ENCODE measurements around the gene ACVR1. TPM values are rescaled to one million over a fixed set of nuclear protein-coding genes. Genes with fewer than 3 reads are reported as not detected.

Gene ACVR1
- total RNA-seq, 1 experiment from 2014 or later, result 11.1 TPM

DNA sequence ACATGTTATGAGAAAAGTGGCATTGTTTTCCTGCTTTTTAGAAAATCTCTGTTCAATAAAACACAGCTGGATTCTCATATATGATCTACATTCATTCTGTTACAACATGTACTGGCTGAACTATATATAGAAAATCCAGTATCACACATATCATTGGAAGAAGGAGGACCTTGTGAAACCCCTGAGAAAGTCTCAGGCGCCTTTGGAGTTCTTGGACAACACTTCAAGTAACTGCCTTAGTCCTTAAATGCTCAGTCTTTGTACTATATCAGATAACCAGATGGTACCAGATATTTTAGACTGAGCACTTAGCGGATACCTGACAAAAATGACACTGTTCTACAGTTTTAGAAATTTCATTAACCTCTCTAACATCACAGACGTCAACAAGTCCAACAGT lies 72.2 kb downstream of the ACVR1 start:
- intact Hi-C loops (cut with micrococcal nuclease; ENCODE audit: unreplicated experiment), result no loop called here
- BruUV-seq (replicated peaks), result no TSS peak
- Mint-ChIP-seq H3K27me3 (ENCODE audit: insufficient read depth, unreplicated experiment) (no peaks in the 10 kb centered on the region), H3K4me1 (ENCODE audit: low read depth, unreplicated experiment) (no peaks in the 10 kb centered on the region), H3K4me3 (ENCODE audit: unreplicated experiment) (no peak overlapping the region), H3K27ac (ENCODE audit: unreplicated experiment) (no peak overlapping the region), H3K9me3 (ENCODE audit: unreplicated experiment) (no peaks in the 10 kb centered on the region), H3K36me3 (ENCODE audit: insufficient read depth, unreplicated experiment) (no peaks in the 10 kb centered on the region)
- no peak for DNase-seq
- Histone ChIP-seq H3K4me3 (ENCODE audit: low read depth, low read length) (no peak overlapping the region), H3K27me3 (replicated peaks; ENCODE audit: control insufficient read depth, insufficient read depth, low read length) (no peaks in the 10 kb centered on the region), H3K9me3 (no peaks in the 10 kb centered on the region), H3K36me3 (ENCODE audit: control insufficient read depth, insufficient read depth, low read length) (no peaks in the 10 kb centered on the region), H3K4me1 (no peaks in the 10 kb centered on the region)
- CTCF ChIA-PET, result no interaction called here
- POLR2A ChIA-PET, result no interaction called here
- TF ChIP-seq, protein P1, sequence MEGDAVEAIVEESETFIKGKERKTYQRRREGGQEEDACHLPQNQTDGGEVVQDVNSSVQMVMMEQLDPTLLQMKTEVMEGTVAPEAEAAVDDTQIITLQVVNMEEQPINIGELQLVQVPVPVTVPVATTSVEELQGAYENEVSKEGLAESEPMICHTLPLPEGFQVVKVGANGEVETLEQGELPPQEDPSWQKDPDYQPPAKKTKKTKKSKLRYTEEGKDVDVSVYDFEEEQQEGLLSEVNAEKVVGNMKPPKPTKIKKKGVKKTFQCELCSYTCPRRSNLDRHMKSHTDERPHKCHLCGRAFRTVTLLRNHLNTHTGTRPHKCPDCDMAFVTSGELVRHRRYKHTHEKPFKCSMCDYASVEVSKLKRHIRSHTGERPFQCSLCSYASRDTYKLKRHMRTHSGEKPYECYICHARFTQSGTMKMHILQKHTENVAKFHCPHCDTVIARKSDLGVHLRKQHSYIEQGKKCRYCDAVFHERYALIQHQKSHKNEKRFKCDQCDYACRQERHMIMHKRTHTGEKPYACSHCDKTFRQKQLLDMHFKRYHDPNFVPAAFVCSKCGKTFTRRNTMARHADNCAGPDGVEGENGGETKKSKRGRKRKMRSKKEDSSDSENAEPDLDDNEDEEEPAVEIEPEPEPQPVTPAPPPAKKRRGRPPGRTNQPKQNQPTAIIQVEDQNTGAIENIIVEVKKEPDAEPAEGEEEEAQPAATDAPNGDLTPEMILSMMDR (IDR thresholded peaks at IDR 0.05; ENCODE audit: insufficient read depth in 1 of 2, low read depth in 1 of 2, low read length in 1 of 2, severe bottlenecking in 1 of 2, unreplicated experiment in 1 of 2), result no peak

DNA sequence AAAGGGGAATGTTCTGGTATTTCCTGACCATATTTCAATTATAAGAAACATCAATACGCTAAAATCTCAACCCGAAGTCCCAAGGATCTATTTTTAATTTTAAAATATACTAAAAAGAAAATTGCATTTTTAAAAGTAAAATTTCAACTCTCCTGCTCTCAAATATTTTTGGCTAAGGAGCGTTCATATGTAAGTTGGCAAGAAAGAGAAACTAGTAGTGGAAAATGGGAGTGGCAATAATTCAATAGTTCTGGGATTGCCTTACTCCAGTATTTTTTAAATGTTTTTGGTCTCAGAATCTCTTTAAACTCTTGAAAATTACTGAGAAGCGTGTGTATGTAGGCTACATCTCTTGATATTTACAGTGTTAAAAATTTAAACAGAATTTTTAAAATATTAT lies 72.7 kb downstream of the ACVR1 start:
- no peaks in the 10 kb centered on the region for H3K9me3 Mint-ChIP-seq (ENCODE audit: unreplicated experiment)
- POLR2A ChIA-PET, result no interaction called here
- no peaks in the 10 kb centered on the region for H3K27me3 Mint-ChIP-seq (ENCODE audit: insufficient read depth, unreplicated experiment)
- no peak overlapping the region for H3K4me3 ChIP-seq (ENCODE audit: low read depth, low read length)
- BruUV-seq (replicated peaks), result no TSS peak
- no peak overlapping the region for H3K4me3 Mint-ChIP-seq (ENCODE audit: unreplicated experiment)
- H3K36me3 Mint-ChIP-seq (ENCODE audit: insufficient read depth, unreplicated experiment), result no peaks in the 10 kb centered on the region
- no peak overlapping the region for H3K27ac Mint-ChIP-seq (ENCODE audit: unreplicated experiment)
- H3K9me3 ChIP-seq, result no peaks in the 10 kb centered on the region
- no peaks in the 10 kb centered on the region for H3K4me1 ChIP-seq
- intact Hi-C loops (cut with micrococcal nuclease; ENCODE audit: unreplicated experiment), result no loop called here
- H3K36me3 ChIP-seq (ENCODE audit: control insufficient read depth, insufficient read depth, low read length), result no peaks in the 10 kb centered on the region
- no peaks in the 10 kb centered on the region for H3K27me3 ChIP-seq (replicated peaks; ENCODE audit: control insufficient read depth, insufficient read depth, low read length)
- no peaks in the 10 kb centered on the region for H3K4me1 Mint-ChIP-seq (ENCODE audit: low read depth, unreplicated experiment)
- TF ChIP-seq, protein P1 (IDR thresholded peaks at IDR 0.05; ENCODE audit: insufficient read depth in 1 of 2, low read depth in 1 of 2, low read length in 1 of 2, severe bottlenecking in 1 of 2, unreplicated experiment in 1 of 2), result no peak
- CTCF ChIA-PET, result no interaction called here
- DNase-seq, result no peak

DNA sequence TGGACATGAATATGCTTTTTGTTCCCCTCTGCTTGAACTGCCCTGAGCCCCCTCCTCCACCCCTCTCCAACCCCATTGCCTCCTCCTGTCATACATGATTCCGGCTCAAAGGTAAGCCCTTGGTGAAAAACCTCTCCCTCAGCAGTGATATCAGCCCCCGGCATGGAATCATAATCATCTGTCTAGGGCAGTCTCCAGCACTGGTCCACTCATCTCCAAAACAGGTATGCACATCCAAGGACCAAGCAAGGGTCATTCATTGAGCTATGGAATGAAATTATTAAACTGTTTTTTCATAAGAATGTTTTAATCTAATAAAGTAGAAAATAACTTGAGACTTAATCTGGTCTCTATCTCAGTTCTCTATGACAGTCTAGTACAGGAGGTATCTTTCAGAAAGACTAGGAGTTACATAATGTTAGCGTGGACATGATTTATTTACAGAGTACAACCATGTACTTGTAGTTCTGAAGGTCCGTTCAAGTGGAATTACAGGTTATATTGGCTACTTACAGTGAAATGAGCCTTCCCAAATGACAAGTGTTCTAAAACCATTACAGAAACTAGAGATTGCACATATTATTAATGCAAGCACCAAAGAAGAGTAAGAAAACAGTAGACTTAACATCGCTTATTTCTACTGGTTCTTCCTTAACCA lies 75.2 kb downstream of the ACVR1 start:
- H3K27ac Mint-ChIP-seq (ENCODE audit: unreplicated experiment), result no peak overlapping the region
- no peaks in the 10 kb centered on the region for H3K27me3 ChIP-seq (replicated peaks; ENCODE audit: control insufficient read depth, insufficient read depth, low read length)
- no TSS peak for BruUV-seq (replicated peaks)
- intact Hi-C loops (cut with micrococcal nuclease; ENCODE audit: unreplicated experiment), result no loop called here
- H3K27me3 Mint-ChIP-seq (ENCODE audit: insufficient read depth, unreplicated experiment), result no peaks in the 10 kb centered on the region
- no peaks in the 10 kb centered on the region for H3K4me1 Mint-ChIP-seq (ENCODE audit: low read depth, unreplicated experiment)
- no peaks in the 10 kb centered on the region for H3K9me3 ChIP-seq
- H3K9me3 Mint-ChIP-seq (ENCODE audit: unreplicated experiment), result no peaks in the 10 kb centered on the region
- no peaks in the 10 kb centered on the region for H3K4me1 ChIP-seq
- no peaks in the 10 kb centered on the region for H3K36me3 Mint-ChIP-seq (ENCODE audit: insufficient read depth, unreplicated experiment)
- H3K4me3 ChIP-seq (ENCODE audit: low read depth, low read length), result no peak overlapping the region
- no peak overlapping the region for H3K4me3 Mint-ChIP-seq (ENCODE audit: unreplicated experiment)
- no peaks in the 10 kb centered on the region for H3K36me3 ChIP-seq (ENCODE audit: control insufficient read depth, insufficient read depth, low read length)
- POLR2A ChIA-PET, result no interaction called here
- CTCF ChIA-PET, result no interaction called here
- DNase-seq, result no peak
- TF ChIP-seq, protein P1 (IDR thresholded peaks at IDR 0.05; ENCODE audit: insufficient read depth in 1 of 2, low read depth in 1 of 2, low read length in 1 of 2, severe bottlenecking in 1 of 2, unreplicated experiment in 1 of 2), result no peak
